Heart right ventricle (tissue), 16 donors: ENCODE data around the gene BRI3BP. TPM values are rescaled to one million over a fixed set of nuclear protein-coding genes. Genes with fewer than 3 reads are reported as not detected.
"Not testable (repeated sequence)": the region's sequence is repeated elsewhere in the genome, so short reads cannot be mapped to it uniquely, and the experiment has no call there.

Source experiments
- ATAC-seq, 8 donors: fragments of 200-7000 bp; cut with Tn5 transposase; one replicate each; pipeline ENCODE4 v1.9.1; 2020; ENCODE audit warnings: mild to moderate bottlenecking in 8 of 8, moderate library complexity in 8 of 8, moderate number of reproducible peaks in 1 of 8
- DNase-seq, 2 donors: peaks; one replicate each; pipeline ENCODE4 v3.0.0-alpha.2; 2020
- H3K27ac ChIP-seq, 10 donors: fragments of 200-600 bp; sonication (generic) in 2 of 10; one replicate each; pipeline versions ENCODE4 v1.5.0 to v1.8.0; 2020 to 2022; ENCODE audit warnings: mild to moderate bottlenecking in 3 of 10
- H3K27me3 ChIP-seq, 7 donors: fragments of 200-600 bp; one replicate each; pipeline ENCODE4 v1.8.0; 2021 to 2022; ENCODE audit warnings: mild to moderate bottlenecking in 2 of 7
- H3K36me3 ChIP-seq, 9 donors: fragments of 200-600 bp; sonication (generic) in 1 of 9; one replicate each; pipeline versions ENCODE4 v1.5.0 to v1.8.0; 2020 to 2022; ENCODE audit warnings: mild to moderate bottlenecking in 2 of 9
- H3K4me1 ChIP-seq, 9 donors: fragments of 200-600 bp; sonication (generic) in 1 of 9; one replicate each; pipeline versions ENCODE4 v1.5.0 to v1.8.0; 2020 to 2022; ENCODE audit warnings: mild to moderate bottlenecking in 4 of 9
- H3K4me3 ChIP-seq, 10 donors: fragments of 200-600 bp; sonication (generic) in 2 of 10; one replicate each; pipeline versions ENCODE4 v1.5.0 to v1.8.0; 2020 to 2022; ENCODE audit warnings: mild to moderate bottlenecking in 7 of 10, moderate library complexity in 2 of 10
- H3K9me3 ChIP-seq, 11 donors: fragments of 200-600 bp in 10 of 11; sonication (generic) in 2 of 11; one replicate each; pipeline versions ENCODE4 v1.5.0 to v1.8.0; 2013 to 2022; ENCODE audit warnings: mild to moderate bottlenecking in 2 of 11, control low read depth in 1 of 11, moderate library complexity in 1 of 11
- WGBS, 2 donors: extraction: QIAGEN DNeasy Blood & Tissue Kit; methylation state at CpG; one replicate each; pipeline ENCODE4 v1.1.7; 2013; ENCODE audit warnings: inconsistent platforms in 1 of 2; 5-methylcytosine and 5-hydroxymethylcytosine counted together
- intact Hi-C, 10 donors: fragments of 100-400 bp; cut with DNase I; formaldehyde crosslinking; loops; one replicate each; pipeline versions ENCODE4 v1.11.1 to v1.14.2; 2022
- polyA plus RNA-seq, 2 donors: library from polyadenylated mRNA; stranded (reverse); fragments of 200-250 nt; gene quantifications; one replicate each; pipeline ENCODE4 v1.2.3, GENCODE V29; 2013
- total RNA-seq, 10 donors: library from RNA; stranded (reverse); fragmentation: NEBNext Ultra II Directional in 3 of 10; extraction: Animal tissue kit (Norgen Biotek cat#: 25700) in 3 of 10; gene quantifications; one replicate each; pipeline versions ENCODE4 v1.2.1 to v1.2.4, GENCODE V29; 2021 to 2023
- TF ChIP-seq, protein P1 (sequence below), 9 donors: fragments of 200-600 bp; sonication (generic) in 2 of 9; IDR thresholded peaks; one replicate each; pipeline versions ENCODE4 v1.5.0 to v1.8.0; 2021 to 2022; ENCODE audit warnings: antibody characterized with exemption in 9 of 9, mild to moderate bottlenecking in 5 of 9, moderate library complexity in 1 of 9
- donor health status: Arrhythmogenic right ventricular cardiomyopathy.
- donor health status: ischemic (EF 13 %, LVEDD 7.1; RV severe dilation, severe dysfunction).
- donor health status: healthy with polysubstance abuse.
- donor health status: DM: no; HTN: yes; CAD: no.
- donor health status: DM: no; HTN: no; CAD: no.
- donor health status: ischemic (EF 25% LVEDD 6.9; RV normal size, moderate dysfunction).
- donor health status: ischemic (EF 25% LVEDD 5.7; RV mildly dilated, moderate dysfunction).
- donor health status: healthy.
- donor health status: DM: yes; HTN: yes; CAD: no.
- donor health status: Ischemic cardiomyopathy.
- donor health status: ischemic (EF 35%, LVEDD 5.7; RV mildly dilated, moderate dysfunction).
- donor health status: nonischemic (EF 11% LVEDD 7.7; RV severe dilation, severe dysfunction).
- donor health status: DM: yes; HTN: yes; CAD: no.
- donor health status: PGD.
- donor health status: ischemic (EF 29% LVEDD 5.4; RV normal size, mild dysfunction).
- donor health status: nonischemic (EF 23%, LVEDD 6.1; RV moderate dilation, normal function).

Gene BRI3BP
- total and polyA plus RNA-seq, 12 donors = 1.3 to 4.9 (median 3.7) TPM

DNA sequence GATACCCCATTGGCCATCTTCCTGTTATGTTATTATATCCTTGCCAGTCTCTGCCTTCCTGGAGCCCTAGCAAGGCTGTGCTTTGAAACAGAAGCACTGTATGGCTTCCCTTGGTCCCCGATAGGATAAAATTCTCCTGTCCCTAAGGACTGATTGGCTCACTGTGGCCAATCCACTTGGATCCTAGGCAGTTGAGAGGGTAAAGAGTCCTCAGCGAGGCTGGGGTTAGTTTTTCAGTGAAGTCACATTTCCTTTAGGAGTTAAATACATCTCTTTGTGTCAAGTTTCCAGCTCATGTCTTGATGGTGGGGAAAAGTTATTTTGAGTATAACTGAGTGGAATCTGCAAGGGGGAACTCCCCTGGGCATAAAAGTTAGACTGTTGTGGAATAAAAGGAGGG lies 79.1 kb downstream of the BRI3BP start:
- TF ChIP-seq, protein P1, sequence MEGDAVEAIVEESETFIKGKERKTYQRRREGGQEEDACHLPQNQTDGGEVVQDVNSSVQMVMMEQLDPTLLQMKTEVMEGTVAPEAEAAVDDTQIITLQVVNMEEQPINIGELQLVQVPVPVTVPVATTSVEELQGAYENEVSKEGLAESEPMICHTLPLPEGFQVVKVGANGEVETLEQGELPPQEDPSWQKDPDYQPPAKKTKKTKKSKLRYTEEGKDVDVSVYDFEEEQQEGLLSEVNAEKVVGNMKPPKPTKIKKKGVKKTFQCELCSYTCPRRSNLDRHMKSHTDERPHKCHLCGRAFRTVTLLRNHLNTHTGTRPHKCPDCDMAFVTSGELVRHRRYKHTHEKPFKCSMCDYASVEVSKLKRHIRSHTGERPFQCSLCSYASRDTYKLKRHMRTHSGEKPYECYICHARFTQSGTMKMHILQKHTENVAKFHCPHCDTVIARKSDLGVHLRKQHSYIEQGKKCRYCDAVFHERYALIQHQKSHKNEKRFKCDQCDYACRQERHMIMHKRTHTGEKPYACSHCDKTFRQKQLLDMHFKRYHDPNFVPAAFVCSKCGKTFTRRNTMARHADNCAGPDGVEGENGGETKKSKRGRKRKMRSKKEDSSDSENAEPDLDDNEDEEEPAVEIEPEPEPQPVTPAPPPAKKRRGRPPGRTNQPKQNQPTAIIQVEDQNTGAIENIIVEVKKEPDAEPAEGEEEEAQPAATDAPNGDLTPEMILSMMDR (IDR thresholded peaks at IDR 0.05) = no peak
- ATAC-seq (no peak), DNase-seq (no peak)
- H3K4me3 ChIP-seq = no peak overlapping the region
- H3K27ac ChIP-seq = no peak overlapping the region
- no peaks in the 10 kb centered on the region for H3K27me3 ChIP-seq
- 90% methylated on average over 2 of the region's 2 CpGs for WGBS, 2 donors
- H3K36me3 ChIP-seq = peaks cover 0 to 34% (median 7%) of the 10 kb centered on the region in 9 donors
- H3K4me1 ChIP-seq = peaks cover 0 to 14% (median 5%) of the 10 kb centered on the region in 9 donors
- intact Hi-C loops = no loop called here
- no peaks in the 10 kb centered on the region for H3K9me3 ChIP-seq

DNA sequence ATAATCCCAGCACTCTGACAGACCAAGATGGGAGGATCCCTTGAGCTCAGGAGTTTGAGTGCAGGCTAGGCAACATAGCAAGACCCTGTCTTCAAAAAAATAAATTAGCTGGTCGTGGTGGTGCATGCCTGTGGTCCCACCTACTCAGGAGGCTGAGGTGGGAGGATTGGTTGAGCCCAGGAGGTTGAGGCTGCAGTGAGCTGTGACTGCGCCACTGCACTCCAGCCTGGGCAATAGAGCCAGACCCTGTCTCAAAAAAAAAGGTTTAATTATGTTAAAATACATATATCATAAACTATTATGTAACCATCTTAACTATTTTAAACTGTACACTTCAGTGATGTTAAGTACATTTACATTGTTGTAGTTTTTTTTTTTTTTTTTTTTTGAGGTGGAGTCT lies 80.8 kb downstream of the BRI3BP start:
- H3K4me1 ChIP-seq, H3K27ac ChIP-seq, intact Hi-C loops, H3K4me3 ChIP-seq, DNase-seq, ATAC-seq, H3K9me3 ChIP-seq, H3K27me3 ChIP-seq: not testable (repeated sequence)
- peaks cover 0 to 52% (median 7%) of the 10 kb centered on the region in 9 donors for H3K36me3 ChIP-seq
- WGBS, 2 donors = 84 to 92% methylated on average over 2 of the region's 2 CpGs

DNA sequence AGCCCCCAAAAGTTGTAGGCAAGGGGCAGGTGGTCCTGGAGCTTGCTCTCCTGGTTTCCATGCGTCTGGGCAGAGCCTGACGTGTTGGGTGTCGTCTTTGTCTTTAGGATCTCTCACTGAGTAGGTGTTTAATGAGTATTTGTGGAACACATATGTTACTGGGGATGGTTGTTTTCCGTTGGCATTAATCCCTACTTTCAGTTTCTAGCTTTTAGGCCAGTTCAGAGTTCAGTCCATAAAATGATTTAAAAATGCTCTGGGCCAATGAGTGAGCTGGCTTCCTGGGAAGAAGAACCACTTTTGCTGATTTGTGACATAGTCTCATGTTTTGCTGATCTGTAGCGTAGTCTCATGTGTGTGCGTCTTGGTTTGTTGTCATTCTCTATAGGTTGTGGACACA lies 82.7 kb downstream of the BRI3BP start:
- no peaks in the 10 kb centered on the region for H3K27me3 ChIP-seq
- intact Hi-C loops = no loop called here
- peaks cover 0 to 4% (median 0%) of the 10 kb centered on the region in 9 donors for H3K4me1 ChIP-seq
- no peaks in the 10 kb centered on the region for H3K9me3 ChIP-seq
- DNase-seq (no peak), ATAC-seq (no peak)
- H3K27ac ChIP-seq = no peak overlapping the region
- H3K36me3 ChIP-seq = peaks cover 0 to 60% (median 7%) of the 10 kb centered on the region in 9 donors
- no peak overlapping the region for H3K4me3 ChIP-seq
- WGBS, 2 donors = 96% methylated on average over 6 of the region's 6 CpGs
- TF ChIP-seq, protein P1 (IDR thresholded peaks at IDR 0.05) = no peak

GRCh38 chr12:125079084-125079483 lies 85.6 kb downstream of the BRI3BP start:
- Histone ChIP-seq H3K9me3 (no peaks in the 10 kb centered on the region), H3K36me3 (peaks cover 0 to 68% (median 7%) of the 10 kb centered on the region in 9 donors), H3K4me3 (no peak overlapping the region), H3K4me1 (peaks cover 0 to 4% (median 0%) of the 10 kb centered on the region in 9 donors), H3K27me3 (no peaks in the 10 kb centered on the region), H3K27ac (no peak overlapping the region)
- intact Hi-C loops = no loop called here
- no peak for DNase-seq
- no peak for ATAC-seq
- TF ChIP-seq, protein P1 (IDR thresholded peaks at IDR 0.05) = no peak
- WGBS, 2 donors = 90 to 99% methylated on average over 10 of the region's 10 CpGs
